ENCODE data around the gene ZKSCAN5. TPM values are rescaled to one million over a fixed set of nuclear protein-coding genes. Genes with fewer than 3 reads are reported as not detected.
"Not testable (repeated sequence)": the region's sequence is repeated elsewhere in the genome, so short reads cannot be mapped to it uniquely, and the experiment has no call there.

Gene ZKSCAN5
- total RNA-seq, 1 donor from 2014 or later = 15.3 TPM

- Histone ChIP-seq H3K27me3 (ENCODE audit: insufficient read depth, low read length) (no peaks in the 10 kb centered on the region), H3K4me1 (ENCODE audit: insufficient read depth, low read length) (no peaks in the 10 kb centered on the region), H3K4me3 (ENCODE audit: insufficient read depth, low read depth, low read length) (no peak overlapping the region), H3K9me3 (ENCODE audit: insufficient read depth, low read depth, low read length) (peaks cover 11% of the 10 kb centered on the region), H3K27ac (ENCODE audit: low read depth, low read length) (no peak overlapping the region), H2AFZ (ENCODE audit: low read depth, low read length) (no peak overlapping the region), H4K20me1 (ENCODE audit: insufficient read depth, low read length) (no peaks in the 10 kb centered on the region), H3K4me2 (ENCODE audit: low read length) (no peak overlapping the region), H3K79me2 (ENCODE audit: insufficient read depth, low read length) (no peaks in the 10 kb centered on the region), H3K36me3 (ENCODE audit: insufficient read depth, low read length) (peaks cover 12% of the 10 kb centered on the region), H3K9ac (ENCODE audit: low read length) (no peak overlapping the region)
- Mint-ChIP-seq H3K36me3 (ENCODE audit: low read depth, unreplicated experiment) (peaks cover 34% of the 10 kb centered on the region), H3K27me3 (ENCODE audit: low read depth, unreplicated experiment) (no peaks in the 10 kb centered on the region), H3K4me1 (ENCODE audit: low read depth, unreplicated experiment) (peaks cover 1% of the 10 kb centered on the region), H3K4me3 (ENCODE audit: unreplicated experiment) (no peak overlapping the region), H3K9me3 (ENCODE audit: unreplicated experiment) (peaks cover 23% of the 10 kb centered on the region), H3K27ac (ENCODE audit: unreplicated experiment) (no peak overlapping the region)
- TF ChIP-seq CTCF (IDR thresholded peaks at IDR 0.05; ENCODE audit: insufficient read depth, low read depth, low read length) = no peak
- no peak for TF ChIP-seq EZH2 (IDR thresholded peaks at IDR 0.05; ENCODE audit: insufficient read depth, low read length)
- DNase-seq (ENCODE audit: low read depth) = no peak
- no peak for FAIRE-seq
These were observed 38.7 kb downstream of the ZKSCAN5 start for GRCh38 chr7:99543081-99543671.

GRCh38 chr7:99543916-99544315 is 39.5 kb downstream of the ZKSCAN5 start:
- Mint-ChIP-seq H3K27ac (ENCODE audit: unreplicated experiment) (no peak overlapping the region), H3K9me3 (ENCODE audit: unreplicated experiment) (peaks cover 20% of the 10 kb centered on the region), H3K4me1 (ENCODE audit: low read depth, unreplicated experiment) (peaks cover 1% of the 10 kb centered on the region), H3K27me3 (ENCODE audit: low read depth, unreplicated experiment) (no peaks in the 10 kb centered on the region), H3K36me3 (ENCODE audit: low read depth, unreplicated experiment) (peaks cover 35% of the 10 kb centered on the region), H3K4me3 (ENCODE audit: unreplicated experiment) (no peak overlapping the region)
- Histone ChIP-seq H4K20me1 (ENCODE audit: insufficient read depth, low read length) (no peaks in the 10 kb centered on the region), H3K4me1 (ENCODE audit: insufficient read depth, low read length) (no peaks in the 10 kb centered on the region), H3K27ac (ENCODE audit: low read depth, low read length) (no peak overlapping the region), H3K36me3 (ENCODE audit: insufficient read depth, low read length) (peaks cover 12% of the 10 kb centered on the region), H3K4me3 (ENCODE audit: insufficient read depth, low read depth, low read length) (no peak overlapping the region), H3K9me3 (ENCODE audit: insufficient read depth, low read depth, low read length) (peaks cover 11% of the 10 kb centered on the region), H3K9ac (ENCODE audit: low read length) (no peak overlapping the region), H3K27me3 (ENCODE audit: insufficient read depth, low read length) (no peaks in the 10 kb centered on the region), H2AFZ (ENCODE audit: low read depth, low read length) (no peak overlapping the region), H3K4me2 (ENCODE audit: low read length) (no peak overlapping the region), H3K79me2 (ENCODE audit: insufficient read depth, low read length) (no peaks in the 10 kb centered on the region)
- DNase-seq (ENCODE audit: low read depth) (no peak), FAIRE-seq (no peak)
- TF ChIP-seq EZH2 (IDR thresholded peaks at IDR 0.05; ENCODE audit: insufficient read depth, low read length) = no peak
- no peak for TF ChIP-seq CTCF (IDR thresholded peaks at IDR 0.05; ENCODE audit: insufficient read depth, low read depth, low read length)

- not testable (repeated sequence) for H3K27me3 Mint-ChIP-seq (ENCODE audit: low read depth, unreplicated experiment); H3K27ac Mint-ChIP-seq (ENCODE audit: unreplicated experiment); H3K4me3 Mint-ChIP-seq (ENCODE audit: unreplicated experiment); DNase-seq (ENCODE audit: low read depth); H3K4me2 ChIP-seq (ENCODE audit: low read length); H3K27ac ChIP-seq (ENCODE audit: low read depth, low read length); H3K9me3 ChIP-seq (ENCODE audit: insufficient read depth, low read depth, low read length); FAIRE-seq; H3K27me3 ChIP-seq (ENCODE audit: insufficient read depth, low read length); H4K20me1 ChIP-seq (ENCODE audit: insufficient read depth, low read length); H3K79me2 ChIP-seq (ENCODE audit: insufficient read depth, low read length); H2AFZ ChIP-seq (ENCODE audit: low read depth, low read length); H3K9ac ChIP-seq (ENCODE audit: low read length); H3K4me3 ChIP-seq (ENCODE audit: insufficient read depth, low read depth, low read length); H3K4me1 ChIP-seq (ENCODE audit: insufficient read depth, low read length); H3K4me1 Mint-ChIP-seq (ENCODE audit: low read depth, unreplicated experiment)
- peaks cover 12% of the 10 kb centered on the region for H3K36me3 ChIP-seq (ENCODE audit: insufficient read depth, low read length)
- H3K9me3 Mint-ChIP-seq (ENCODE audit: unreplicated experiment) = peaks cover 19% of the 10 kb centered on the region
- H3K36me3 Mint-ChIP-seq (ENCODE audit: low read depth, unreplicated experiment) = peaks cover 33% of the 10 kb centered on the region
These were observed 40.8 kb downstream of the ZKSCAN5 start for GRCh38 chr7:99545308-99545707.

- not testable (repeated sequence) for H3K27me3 Mint-ChIP-seq (ENCODE audit: low read depth, unreplicated experiment); H3K4me2 ChIP-seq (ENCODE audit: low read length); H3K27ac ChIP-seq (ENCODE audit: low read depth, low read length); H3K27ac Mint-ChIP-seq (ENCODE audit: unreplicated experiment); H4K20me1 ChIP-seq (ENCODE audit: insufficient read depth, low read length); H3K9me3 Mint-ChIP-seq (ENCODE audit: unreplicated experiment); H3K27me3 ChIP-seq (ENCODE audit: insufficient read depth, low read length); H3K9ac ChIP-seq (ENCODE audit: low read length); DNase-seq (ENCODE audit: low read depth); H3K4me3 Mint-ChIP-seq (ENCODE audit: unreplicated experiment); H3K4me1 Mint-ChIP-seq (ENCODE audit: low read depth, unreplicated experiment); H2AFZ ChIP-seq (ENCODE audit: low read depth, low read length); H3K9me3 ChIP-seq (ENCODE audit: insufficient read depth, low read depth, low read length); H3K4me3 ChIP-seq (ENCODE audit: insufficient read depth, low read depth, low read length); FAIRE-seq
- Histone ChIP-seq H3K4me1 (ENCODE audit: insufficient read depth, low read length) (peaks cover 11% of the 10 kb centered on the region), H3K79me2 (ENCODE audit: insufficient read depth, low read length) (peaks cover 18% of the 10 kb centered on the region), H3K36me3 (ENCODE audit: insufficient read depth, low read length) (peaks cover 12% of the 10 kb centered on the region)
- peaks cover 19% of the 10 kb centered on the region for H3K36me3 Mint-ChIP-seq (ENCODE audit: low read depth, unreplicated experiment)
These were observed 45.1 kb downstream of the ZKSCAN5 start for GRCh38 chr7:99549545-99549944.

Data from astrocyte (in vitro differentiated cells and primary cell).